Mucosa of descending colon (tissue), 3 donors: ENCODE data around the gene LGALS13. TPM values are rescaled to one million over a fixed set of nuclear protein-coding genes. Genes with fewer than 3 reads are reported as not detected.

ENCODE experiments used
- total RNA-seq, 3 donors: library from RNA; stranded (reverse); fragmentation: NEBNext Ultra II Directional in 2 of 3; extraction: Animal tissue kit (Norgen Biotek cat#: 25700) in 2 of 3; gene quantifications; one replicate each; pipeline versions ENCODE4 v1.2.1 to v1.2.4, GENCODE V29; 2021 to 2023
- donor health status: DM: no; HTN: no; CAD: no; lungs with moderate emphysema.
- donor health status: DM: no; HTN: no; CAD: no.
- donor health status: DM: no; HTN: yes; CAD: no.

Gene LGALS13
- total RNA-seq, 3 donors from 2014 or later, result not detected

Other genes with a start within 250 kb of the LGALS13 start
- 10 to 100 TPM; 28.1 to 44.8 (median 32.3) TPM for gene PAF1, start 211.4 kb upstream of the LGALS13 start, total RNA-seq
- gene MED29, start 211.1 kb upstream of the LGALS13 start, total RNA-seq, result 10 to 100 TPM; 28.4 to 31.2 (median 28.8) TPM
- gene ZFP36, start 195.7 kb upstream of the LGALS13 start, total RNA-seq, result 100 to 1,000 TPM; 200 to 236 (median 235) TPM
- gene PLEKHG2, start 189.9 kb upstream of the LGALS13 start, total RNA-seq, result 10 to 100 TPM in 2 of 3 donors, 1 to 10 TPM in 1; 6.5 to 26.7 (median 17.9) TPM
- gene RPS16, start 166.6 kb upstream of the LGALS13 start, total RNA-seq, result 1,000 to 10,000 TPM; 1,270 to 1,804 (median 1,507) TPM
- 100 to 1,000 TPM; 101 to 122 (median 102) TPM for gene SUPT5H, start 156.9 kb upstream of the LGALS13 start, total RNA-seq
- 10 to 100 TPM; 52.6 to 57.9 (median 57.7) TPM for gene TIMM50, start 121.7 kb upstream of the LGALS13 start, total RNA-seq
- not detected for gene DLL3, start 103.6 kb upstream of the LGALS13 start, total RNA-seq
- gene SELENOV, start 87.4 kb upstream of the LGALS13 start, total RNA-seq, result not detected
- gene EID2B, start 69.7 kb upstream of the LGALS13 start, total RNA-seq, result 1 to 10 TPM in 1 of 3 donors, under 1 TPM in 2; 0.20 to 4.2 (median 0.72) TPM
- gene EID2, start 62.4 kb upstream of the LGALS13 start, total RNA-seq, result 10 to 100 TPM in 1 of 3 donors, 1 to 10 TPM in 2; 7.0 to 14.7 (median 9.6) TPM
- not detected for gene LGALS16, start 53.4 kb downstream of the LGALS13 start, total RNA-seq
- not detected for gene LGALS14, start 102.0 kb downstream of the LGALS13 start, total RNA-seq
- gene CLC, start 135.5 kb downstream of the LGALS13 start, total RNA-seq, result 1 to 10 TPM in 1 of 3 donors, not detected in 2; 1.2 TPM
- not detected for gene LEUTX, start 176.3 kb downstream of the LGALS13 start, total RNA-seq
- gene DYRK1B, start 231.6 kb downstream of the LGALS13 start, total RNA-seq, result 10 to 100 TPM; 14.5 to 27.2 (median 23.7) TPM
- gene FBL, start 243.9 kb downstream of the LGALS13 start, total RNA-seq, result 100 to 1,000 TPM; 126 to 200 (median 155) TPM